Measurements from ENCODE around the gene BCL2L15.

DNA sequence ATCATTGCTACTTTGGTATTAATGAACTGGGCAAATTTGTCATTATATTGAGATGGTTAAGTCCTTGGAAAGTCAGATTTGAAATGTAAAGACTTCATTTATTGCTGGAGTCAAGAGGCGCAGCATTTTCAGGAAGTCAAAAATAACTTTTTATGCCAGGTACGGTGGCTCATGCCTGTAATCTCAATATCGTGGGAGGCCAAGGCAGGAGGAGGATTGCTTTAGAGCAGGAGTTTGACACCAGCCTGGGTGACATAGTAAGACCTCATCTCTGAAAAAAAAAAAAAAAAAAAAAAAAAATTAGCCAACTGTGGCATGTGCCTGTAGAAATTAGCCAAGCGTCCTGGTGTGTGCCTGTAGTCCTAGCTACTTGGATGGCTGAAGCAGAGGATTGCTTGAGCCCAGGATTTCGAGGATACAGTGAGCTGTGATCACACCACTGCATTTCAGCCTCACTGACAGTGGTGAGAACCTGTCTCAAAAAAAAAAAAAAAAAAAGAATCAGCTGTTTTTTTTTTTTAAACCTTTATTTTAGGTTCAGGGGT lies 47.2 kb upstream of the BCL2L15 start:
- TF ChIP-seq, protein P1, sequence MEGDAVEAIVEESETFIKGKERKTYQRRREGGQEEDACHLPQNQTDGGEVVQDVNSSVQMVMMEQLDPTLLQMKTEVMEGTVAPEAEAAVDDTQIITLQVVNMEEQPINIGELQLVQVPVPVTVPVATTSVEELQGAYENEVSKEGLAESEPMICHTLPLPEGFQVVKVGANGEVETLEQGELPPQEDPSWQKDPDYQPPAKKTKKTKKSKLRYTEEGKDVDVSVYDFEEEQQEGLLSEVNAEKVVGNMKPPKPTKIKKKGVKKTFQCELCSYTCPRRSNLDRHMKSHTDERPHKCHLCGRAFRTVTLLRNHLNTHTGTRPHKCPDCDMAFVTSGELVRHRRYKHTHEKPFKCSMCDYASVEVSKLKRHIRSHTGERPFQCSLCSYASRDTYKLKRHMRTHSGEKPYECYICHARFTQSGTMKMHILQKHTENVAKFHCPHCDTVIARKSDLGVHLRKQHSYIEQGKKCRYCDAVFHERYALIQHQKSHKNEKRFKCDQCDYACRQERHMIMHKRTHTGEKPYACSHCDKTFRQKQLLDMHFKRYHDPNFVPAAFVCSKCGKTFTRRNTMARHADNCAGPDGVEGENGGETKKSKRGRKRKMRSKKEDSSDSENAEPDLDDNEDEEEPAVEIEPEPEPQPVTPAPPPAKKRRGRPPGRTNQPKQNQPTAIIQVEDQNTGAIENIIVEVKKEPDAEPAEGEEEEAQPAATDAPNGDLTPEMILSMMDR (IDR thresholded peaks at IDR 0.05 in 8 of 11, conservative IDR thresholded peaks at IDR 0.05 in 3 of 11), result no peak
- no peak for TF ChIP-seq POLR2A (IDR thresholded peaks at IDR 0.05)
- TF ChIP-seq POLR2AphosphoS5 (IDR thresholded peaks at IDR 0.05), result no peak
